Gastrocnemius medialis (tissue), 4 donors: ENCODE measurements around the gene TBL1X.

Experiments used
- POLR2A ChIP-seq, 2 donors: fragments of 450-650 bp; IDR thresholded peaks; one replicate each; pipeline ENCODE4 v1.6.1; 2017; ENCODE audit warnings: antibody characterized with exemption in 2 of 2, mild to moderate bottlenecking in 2 of 2, moderate library complexity in 2 of 2
- TF ChIP-seq, protein P1 (sequence below), 5 experiments: fragments of 450-650 bp in 3 of 5; fragments of 200-600 bp in 2 of 5; sonication (generic) in 2 of 5; IDR thresholded peaks in 4 of 5; conservative IDR thresholded peaks in 1 of 5; 1 replicate in 4 of 5; 2 replicates in 1 of 5; pipeline ENCODE4 v1.5.1; 2016 to 2019; ENCODE audit warnings: antibody characterized with exemption in 5 of 5, mild to moderate bottlenecking in 3 of 5, moderate library complexity in 3 of 5

DNA sequence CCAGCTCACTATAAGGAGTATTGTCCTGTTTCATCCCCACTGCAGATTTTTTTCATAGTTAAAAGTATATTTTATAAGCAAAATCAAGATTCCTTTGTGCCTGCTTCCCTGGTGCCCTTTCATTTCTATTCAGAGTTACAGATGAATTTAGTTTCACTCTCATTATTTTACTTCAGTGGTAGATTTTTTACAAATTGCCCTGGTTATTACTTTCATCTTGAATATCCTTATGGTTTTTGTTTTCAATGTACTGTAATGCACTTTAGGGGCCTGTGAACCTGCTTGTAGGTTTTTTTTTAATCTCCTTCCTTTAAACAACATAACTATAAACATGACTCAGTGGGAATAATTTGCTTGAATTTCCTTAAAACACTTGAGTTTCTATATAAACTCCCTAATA is 174.0 kb downstream of the TBL1X start:
- TF ChIP-seq, protein P1, sequence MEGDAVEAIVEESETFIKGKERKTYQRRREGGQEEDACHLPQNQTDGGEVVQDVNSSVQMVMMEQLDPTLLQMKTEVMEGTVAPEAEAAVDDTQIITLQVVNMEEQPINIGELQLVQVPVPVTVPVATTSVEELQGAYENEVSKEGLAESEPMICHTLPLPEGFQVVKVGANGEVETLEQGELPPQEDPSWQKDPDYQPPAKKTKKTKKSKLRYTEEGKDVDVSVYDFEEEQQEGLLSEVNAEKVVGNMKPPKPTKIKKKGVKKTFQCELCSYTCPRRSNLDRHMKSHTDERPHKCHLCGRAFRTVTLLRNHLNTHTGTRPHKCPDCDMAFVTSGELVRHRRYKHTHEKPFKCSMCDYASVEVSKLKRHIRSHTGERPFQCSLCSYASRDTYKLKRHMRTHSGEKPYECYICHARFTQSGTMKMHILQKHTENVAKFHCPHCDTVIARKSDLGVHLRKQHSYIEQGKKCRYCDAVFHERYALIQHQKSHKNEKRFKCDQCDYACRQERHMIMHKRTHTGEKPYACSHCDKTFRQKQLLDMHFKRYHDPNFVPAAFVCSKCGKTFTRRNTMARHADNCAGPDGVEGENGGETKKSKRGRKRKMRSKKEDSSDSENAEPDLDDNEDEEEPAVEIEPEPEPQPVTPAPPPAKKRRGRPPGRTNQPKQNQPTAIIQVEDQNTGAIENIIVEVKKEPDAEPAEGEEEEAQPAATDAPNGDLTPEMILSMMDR (IDR thresholded peaks at IDR 0.05 in 4 of 5, conservative IDR thresholded peaks at IDR 0.05 in 1 of 5), result no peak
- no peak for TF ChIP-seq POLR2A (IDR thresholded peaks at IDR 0.05)
